Left ventricle myocardium inferior (tissue), 1 donor: ENCODE data around the gene PRKCB. TPM values are rescaled to one million over a fixed set of nuclear protein-coding genes. Genes with fewer than 3 reads are reported as not detected.

Source experiments
- DNase-seq: peaks from one replicate; pipeline ENCODE4 v3.0.0-alpha.2; 2020
- H3K27ac ChIP-seq: fragments of 200-600 bp; replicated peaks from 2 replicates; pipeline ENCODE4 v1.8.0; 2021
- H3K27me3 ChIP-seq: fragments of 200-600 bp; 2 replicates; pipeline ENCODE4 v1.8.0; 2021; ENCODE audit warnings: low read depth
- H3K36me3 ChIP-seq: fragments of 200-600 bp; 2 replicates; pipeline ENCODE4 v1.8.0; 2021
- H3K4me1 ChIP-seq: fragments of 200-600 bp; 2 replicates; pipeline ENCODE4 v1.8.0; 2021
- H3K4me3 ChIP-seq: fragments of 200-600 bp; 2 replicates; pipeline ENCODE4 v1.8.0; 2021; ENCODE audit warnings: mild to moderate bottlenecking, moderate library complexity
- H3K9me3 ChIP-seq: fragments of 200-600 bp; replicated peaks from 2 replicates; pipeline ENCODE4 v1.8.0; 2021
- intact Hi-C: fragments of 100-400 bp; cut with micrococcal nuclease; formaldehyde crosslinking; loops from one replicate; pipeline ENCODE4 v1.11.0; 2022
- total RNA-seq: library from RNA; stranded (reverse); fragmentation: NEBNext Ultra II Directional; extraction: Animal tissue kit (Norgen Biotek cat#: 25700); gene quantifications from one replicate; pipeline ENCODE4 v1.2.1, GENCODE V29; 2021
- TF ChIP-seq, protein P1 (sequence below): fragments of 200-600 bp; IDR thresholded peaks from 2 replicates; pipeline ENCODE4 v1.8.0; 2021; ENCODE audit warnings: antibody characterized with exemption, mild to moderate bottlenecking, borderline replicate concordance
- donor health status: DM: no; HTN: yes; CAD: no; lungs with severe emphysema.

Gene PRKCB
- total RNA-seq, 1 donor from 2014 or later: 1.6 TPM

DNA sequence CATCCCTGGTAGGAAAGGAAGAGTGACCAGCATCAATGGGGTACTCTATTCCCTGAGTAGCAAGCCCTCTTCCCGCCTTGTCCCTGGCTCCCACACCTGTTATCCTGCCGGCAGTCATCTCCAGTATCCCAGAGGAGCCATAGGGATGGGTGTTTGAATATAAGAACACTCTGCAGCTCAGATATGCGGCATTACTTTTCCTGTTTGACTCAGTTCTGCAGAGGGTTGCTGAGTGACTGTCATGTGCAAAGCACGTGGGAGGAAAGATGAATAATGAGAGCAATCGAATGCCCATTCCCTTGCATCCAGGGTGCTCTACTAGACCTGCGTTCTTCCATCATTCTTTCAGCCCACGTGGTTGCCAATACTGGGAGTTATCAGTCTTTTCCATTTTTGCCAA lies 115.1 kb downstream of the PRKCB start:
- no peak for DNase-seq
- H3K36me3 ChIP-seq: no peaks in the 10 kb centered on the region
- peaks cover 71% of the 10 kb centered on the region for H3K27me3 ChIP-seq
- TF ChIP-seq, protein P1, sequence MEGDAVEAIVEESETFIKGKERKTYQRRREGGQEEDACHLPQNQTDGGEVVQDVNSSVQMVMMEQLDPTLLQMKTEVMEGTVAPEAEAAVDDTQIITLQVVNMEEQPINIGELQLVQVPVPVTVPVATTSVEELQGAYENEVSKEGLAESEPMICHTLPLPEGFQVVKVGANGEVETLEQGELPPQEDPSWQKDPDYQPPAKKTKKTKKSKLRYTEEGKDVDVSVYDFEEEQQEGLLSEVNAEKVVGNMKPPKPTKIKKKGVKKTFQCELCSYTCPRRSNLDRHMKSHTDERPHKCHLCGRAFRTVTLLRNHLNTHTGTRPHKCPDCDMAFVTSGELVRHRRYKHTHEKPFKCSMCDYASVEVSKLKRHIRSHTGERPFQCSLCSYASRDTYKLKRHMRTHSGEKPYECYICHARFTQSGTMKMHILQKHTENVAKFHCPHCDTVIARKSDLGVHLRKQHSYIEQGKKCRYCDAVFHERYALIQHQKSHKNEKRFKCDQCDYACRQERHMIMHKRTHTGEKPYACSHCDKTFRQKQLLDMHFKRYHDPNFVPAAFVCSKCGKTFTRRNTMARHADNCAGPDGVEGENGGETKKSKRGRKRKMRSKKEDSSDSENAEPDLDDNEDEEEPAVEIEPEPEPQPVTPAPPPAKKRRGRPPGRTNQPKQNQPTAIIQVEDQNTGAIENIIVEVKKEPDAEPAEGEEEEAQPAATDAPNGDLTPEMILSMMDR: no peak
- no peak overlapping the region for H3K27ac ChIP-seq
- H3K4me3 ChIP-seq: no peak overlapping the region
- intact Hi-C loops: no loop called here
- no peaks in the 10 kb centered on the region for H3K4me1 ChIP-seq
- no peaks in the 10 kb centered on the region for H3K9me3 ChIP-seq

DNA sequence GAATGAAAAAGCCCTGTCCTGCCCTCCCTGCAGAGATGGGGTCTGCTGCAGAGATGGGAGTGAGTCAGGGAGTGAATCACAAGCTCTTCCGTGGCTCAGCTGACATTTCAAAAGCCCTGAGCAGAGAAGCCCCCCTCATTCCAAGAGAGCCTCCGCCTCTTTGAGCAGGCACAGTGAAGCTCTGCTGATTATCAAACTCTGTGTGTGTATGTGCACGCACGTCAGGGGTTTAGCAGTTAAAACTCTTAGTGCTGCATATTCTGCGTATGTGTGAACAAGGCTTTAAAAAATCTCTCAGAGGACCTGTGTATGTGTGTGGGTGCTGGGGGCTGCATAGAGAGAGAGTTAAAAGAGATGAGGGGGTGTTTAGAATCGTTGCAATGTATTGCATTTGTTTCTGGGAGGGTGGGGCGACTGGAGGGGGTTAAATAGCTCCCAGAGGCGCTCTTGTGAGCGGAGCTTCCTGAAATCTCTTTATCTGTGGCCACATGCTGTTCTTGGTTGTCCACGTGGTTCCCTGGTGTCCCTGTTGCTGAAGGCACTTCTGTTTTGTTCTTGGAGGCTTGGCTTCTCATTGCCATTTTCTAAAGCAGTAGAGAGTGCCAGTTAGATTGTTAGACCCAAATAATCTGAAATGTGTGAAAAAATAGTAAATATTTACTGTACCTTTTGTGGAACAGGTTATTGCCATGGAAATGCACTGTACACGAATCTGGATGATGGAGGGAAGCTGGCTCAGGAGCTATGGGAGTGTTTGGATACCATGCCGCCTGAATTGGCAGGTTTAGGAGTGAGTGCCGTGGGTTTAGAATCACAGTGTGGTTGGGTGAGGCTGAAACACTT lies 116.6 kb downstream of the PRKCB start:
- no peak for DNase-seq
- intact Hi-C loops: no loop called here
- H3K27ac ChIP-seq: no peak overlapping the region
- no peak overlapping the region for H3K4me3 ChIP-seq
- H3K4me1 ChIP-seq: no peaks in the 10 kb centered on the region
- TF ChIP-seq, protein P1: no peak
- no peaks in the 10 kb centered on the region for H3K9me3 ChIP-seq
- H3K36me3 ChIP-seq: no peaks in the 10 kb centered on the region
- peaks cover 66% of the 10 kb centered on the region for H3K27me3 ChIP-seq

DNA sequence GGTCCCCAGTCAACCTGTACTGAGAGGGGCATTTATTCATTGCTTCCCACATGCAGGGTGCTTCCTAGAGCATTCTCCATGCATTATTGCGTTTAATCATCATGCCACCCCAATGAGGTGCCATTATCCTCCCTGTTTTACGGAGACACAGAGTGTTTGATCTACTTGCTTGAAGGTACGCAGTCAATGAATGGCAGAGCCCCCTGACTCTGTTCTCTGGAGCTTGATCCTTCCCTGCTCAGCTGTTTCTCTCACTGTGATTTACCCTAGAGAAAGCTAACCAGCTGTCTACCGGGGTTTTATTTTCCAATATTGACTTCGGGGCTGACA lies 117.2 kb downstream of the PRKCB start:
- no peaks in the 10 kb centered on the region for H3K36me3 ChIP-seq
- no peak overlapping the region for H3K4me3 ChIP-seq
- no peak for DNase-seq
- no peaks in the 10 kb centered on the region for H3K4me1 ChIP-seq
- H3K27ac ChIP-seq: no peak overlapping the region
- no peaks in the 10 kb centered on the region for H3K9me3 ChIP-seq
- TF ChIP-seq, protein P1: no peak
- intact Hi-C loops: no loop called here
- peaks cover 71% of the 10 kb centered on the region for H3K27me3 ChIP-seq

DNA sequence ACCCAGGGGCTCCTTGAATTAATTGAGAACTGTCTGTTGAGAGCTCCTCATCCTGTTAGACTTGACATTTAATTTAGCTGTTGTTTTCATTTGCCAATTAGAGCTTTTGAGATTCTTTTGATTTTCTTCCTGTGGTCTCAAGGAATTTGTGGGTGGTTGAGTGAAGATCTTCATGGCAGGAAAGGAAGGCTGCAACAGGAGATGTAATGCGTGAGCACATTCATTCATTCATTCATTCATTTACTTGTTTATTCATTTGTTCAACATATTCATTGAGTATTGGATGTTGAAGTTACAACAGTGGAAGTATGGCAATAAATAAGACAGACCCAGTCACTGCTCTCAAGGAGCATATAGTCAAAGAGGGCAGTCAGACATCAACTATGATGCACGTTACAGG lies 117.7 kb downstream of the PRKCB start:
- Histone ChIP-seq H3K27me3 (peaks cover 74% of the 10 kb centered on the region), H3K27ac (no peak overlapping the region), H3K4me3 (no peak overlapping the region), H3K36me3 (no peaks in the 10 kb centered on the region), H3K9me3 (no peaks in the 10 kb centered on the region), H3K4me1 (no peaks in the 10 kb centered on the region)
- TF ChIP-seq, protein P1: no peak
- no peak for DNase-seq
- intact Hi-C loops: no loop called here

DNA sequence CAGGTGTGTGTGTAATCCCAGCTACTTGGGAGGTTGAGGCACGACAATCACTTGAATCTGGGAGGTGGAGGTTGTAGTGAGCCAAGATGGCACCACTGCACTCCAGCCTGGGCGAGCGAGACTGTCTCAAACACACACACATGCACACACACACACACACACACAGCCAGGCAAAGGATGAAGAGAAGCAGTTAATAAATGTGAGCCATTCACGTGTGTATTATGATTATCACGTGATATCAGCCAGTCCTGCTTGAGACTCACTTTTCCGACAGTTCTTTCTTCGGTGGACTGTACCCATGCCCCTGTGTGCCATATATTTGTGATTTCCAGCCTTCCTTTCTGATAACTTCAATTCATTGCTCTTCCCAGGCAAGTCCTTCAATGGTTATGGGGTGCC lies 119.3 kb downstream of the PRKCB start:
- Histone ChIP-seq H3K9me3 (no peaks in the 10 kb centered on the region), H3K27me3 (peaks cover 73% of the 10 kb centered on the region), H3K36me3 (no peaks in the 10 kb centered on the region), H3K4me3 (no peak overlapping the region), H3K4me1 (no peaks in the 10 kb centered on the region), H3K27ac (no peak overlapping the region)
- no peak for DNase-seq
- TF ChIP-seq, protein P1: no peak
- intact Hi-C loops: no loop called here
